Heart left ventricle (tissue), 16 donors: ENCODE measurements around the gene RAP1GAP. TPM values are rescaled to one million over a fixed set of nuclear protein-coding genes. Genes with fewer than 3 reads are reported as not detected.

Source experiments
- ATAC-seq, 4 donors: fragments of 200-7000 bp; cut with Tn5 transposase; one replicate each; pipeline ENCODE4 v1.9.1; 2020 to 2022; ENCODE audit warnings: moderate library complexity in 4 of 4, mild to moderate bottlenecking in 3 of 4, moderate number of reproducible peaks in 1 of 4
- DNase-seq, 5 donors: peaks; one replicate each; pipeline ENCODE4 v3.0.0-alpha.2; 2020
- H3K27ac ChIP-seq, 12 donors: fragments of 200-600 bp; sonication (generic) in 4 of 12; one replicate each; pipeline versions ENCODE4 v1.5.0 to v1.8.0; 2016 to 2022; ENCODE audit warnings: mild to moderate bottlenecking in 2 of 12
- H3K27me3 ChIP-seq, 9 donors: fragments of 200-600 bp; sonication (generic) in 2 of 9; one replicate each; pipeline versions ENCODE4 v1.5.1 to v1.8.0; 2016 to 2022; ENCODE audit warnings: mild to moderate bottlenecking in 3 of 9
- H3K36me3 ChIP-seq, 9 donors: fragments of 200-600 bp; sonication (generic) in 2 of 9; one replicate each; pipeline versions ENCODE4 v1.5.0 to v1.8.0; 2018 to 2022; ENCODE audit warnings: mild to moderate bottlenecking in 2 of 9
- H3K4me1 ChIP-seq, 12 donors: fragments of 200-600 bp; sonication (generic) in 4 of 12; one replicate each; pipeline versions ENCODE4 v1.5.0 to v1.8.0; 2016 to 2022; ENCODE audit warnings: mild to moderate bottlenecking in 3 of 12
- H3K4me3 ChIP-seq, 12 donors: fragments of 200-600 bp; sonication (generic) in 4 of 12; one replicate each; pipeline versions ENCODE4 v1.5.0 to v1.8.0; 2017 to 2022; ENCODE audit warnings: mild to moderate bottlenecking in 9 of 12, moderate library complexity in 4 of 12
- H3K9me3 ChIP-seq, 12 donors: fragments of 200-600 bp; sonication (generic) in 4 of 12; one replicate each; pipeline versions ENCODE4 v1.5.0 to v1.8.0; 2016 to 2022; ENCODE audit warnings: mild to moderate bottlenecking in 1 of 12
- POLR2A ChIP-seq, 2 donors: fragments of 450-650 bp; IDR thresholded peaks; one replicate each; pipeline ENCODE4 v1.6.1; 2017; ENCODE audit warnings: antibody characterized with exemption in 2 of 2, mild to moderate bottlenecking in 2 of 2, moderate library complexity in 2 of 2
- WGBS, 4 donors: extraction: QIAGEN DNeasy Blood & Tissue Kit in 2 of 4; methylation state at CpG; one replicate each; pipeline versions ENCODE4 v1.1.5 to v1.1.7; 2013 to 2018; 5-methylcytosine and 5-hydroxymethylcytosine counted together
- intact Hi-C, 10 donors: fragments of 100-400 bp; cut with DNase I; formaldehyde crosslinking; loops; one replicate each; pipeline versions ENCODE4 v1.11.1 to v1.14.2; 2022
- polyA plus RNA-seq, 2 donors: library from polyadenylated mRNA; stranded (reverse); fragments of 200-250 nt; gene quantifications; one replicate each; pipeline ENCODE4 v1.2.3, GENCODE V29; 2013
- total RNA-seq, 9 donors: library from RNA; depleted of rRNA in 2 of 9; stranded (reverse); fragments of >200 nt in 2 of 9; fragmentation: NEBNext Ultra II Directional in 3 of 9; extraction: Animal tissue kit (Norgen Biotek cat#: 25700) in 3 of 9; gene quantifications; one replicate each; pipeline versions ENCODE4 v1.1.0 to v1.2.4, GENCODE V29; 2016 to 2023
- TF ChIP-seq, protein P1 (sequence below), 12 donors: fragments of 200-600 bp; sonication (generic) in 4 of 12; IDR thresholded peaks; one replicate each; pipeline versions ENCODE4 v1.5.0 to v1.8.0; 2018 to 2022; ENCODE audit warnings: antibody characterized with exemption in 12 of 12, mild to moderate bottlenecking in 5 of 12
- donor health status: ischemic (EF 13 %, LVEDD 7.1; RV severe dilation, severe dysfunction).
- donor health status: healthy with polysubstance abuse.
- donor health status: DM: no; HTN: yes; CAD: no.
- donor health status: DM: no; HTN: no; CAD: no.
- donor health status: ischemic (EF 25% LVEDD 6.9; RV normal size, moderate dysfunction).
- donor health status: ischemic (EF 25% LVEDD 5.7; RV mildly dilated, moderate dysfunction).
- donor health status: healthy.
- donor health status: DM: yes; HTN: yes; CAD: no.
- donor health status: ischemic (EF 35%, LVEDD 5.7; RV mildly dilated, moderate dysfunction).
- donor health status: nonischemic (EF 11% LVEDD 7.7; RV severe dilation, severe dysfunction).
- donor health status: DM: yes; HTN: yes; CAD: no.
- donor health status: PGD.
- donor health status: ischemic (EF 29% LVEDD 5.4; RV normal size, mild dysfunction).
- donor health status: nonischemic (EF 23%, LVEDD 6.1; RV moderate dilation, normal function).

The RAP1GAP gene
- total and polyA plus RNA-seq, 11 donors, result 0.75 to 8.0 (median 3.8) TPM

DNA sequence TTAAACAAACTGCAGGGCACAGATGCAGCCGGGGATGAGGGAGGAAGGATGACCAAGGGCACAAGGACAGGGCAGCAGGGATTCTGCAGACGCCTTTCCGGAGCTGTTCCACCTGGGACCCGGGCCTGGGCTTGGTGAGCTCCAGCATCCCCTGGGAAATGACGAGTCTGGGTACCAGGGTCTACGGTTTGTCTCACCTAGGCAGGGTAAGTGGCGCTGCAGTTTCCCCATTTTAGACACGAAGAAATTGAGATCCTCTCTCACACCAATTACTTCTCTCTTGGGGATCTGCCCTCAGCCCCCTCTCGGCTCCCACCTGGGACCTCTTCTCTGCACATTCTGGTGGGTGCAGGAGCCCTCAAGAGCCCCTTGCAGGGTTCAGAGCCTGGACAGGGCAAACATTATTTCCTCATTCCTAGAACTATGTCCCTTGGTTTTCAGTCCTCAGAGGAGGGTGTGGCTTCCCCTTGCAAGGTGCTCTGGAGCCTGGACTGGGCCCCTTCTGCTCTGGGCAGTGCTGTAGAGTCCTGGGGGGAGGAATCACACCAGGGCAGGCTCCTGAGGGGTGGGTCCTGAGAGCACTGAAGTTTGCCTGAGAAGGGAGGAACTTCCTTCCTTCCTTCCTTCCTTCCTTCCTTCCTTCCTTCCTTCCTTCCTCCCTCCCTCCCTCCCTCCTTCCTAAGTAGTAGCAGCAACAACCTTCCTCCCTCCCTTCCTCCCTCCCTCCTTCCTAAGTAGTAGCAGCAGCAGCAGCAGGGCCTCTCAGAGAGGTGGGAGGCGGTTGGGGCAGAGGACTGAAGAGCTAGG, 16.0 kb downstream of the RAP1GAP start:
- Histone ChIP-seq H3K27ac (no peak overlapping the region), H3K36me3 (no peaks in the 10 kb centered on the region), H3K4me3 (no peak overlapping the region), H3K4me1 (peaks cover 0 to 15% (median 7%) of the 10 kb centered on the region in 12 donors), H3K27me3 (peaks cover 0 to 22% (median 0%) of the 10 kb centered on the region in 9 donors), H3K9me3 (no peaks in the 10 kb centered on the region)
- intact Hi-C loops, result loop anchor here in 7 of 10 donors (5.0 to 10.0 kb wide), 6 partner anchors 118 to 418 kb away; partner anchors contain the start of gene ALPL (in 1 of the 7)
- 65 to 79% (median 73%) methylated on average over 8 to 10 of the region's 10 CpGs for WGBS, 4 donors
- DNase-seq, result peak in 1 of 5 donors; percentile 25
- no peak for ATAC-seq
- TF ChIP-seq POLR2A (IDR thresholded peaks at IDR 0.05), result no peak
- TF ChIP-seq, protein P1, sequence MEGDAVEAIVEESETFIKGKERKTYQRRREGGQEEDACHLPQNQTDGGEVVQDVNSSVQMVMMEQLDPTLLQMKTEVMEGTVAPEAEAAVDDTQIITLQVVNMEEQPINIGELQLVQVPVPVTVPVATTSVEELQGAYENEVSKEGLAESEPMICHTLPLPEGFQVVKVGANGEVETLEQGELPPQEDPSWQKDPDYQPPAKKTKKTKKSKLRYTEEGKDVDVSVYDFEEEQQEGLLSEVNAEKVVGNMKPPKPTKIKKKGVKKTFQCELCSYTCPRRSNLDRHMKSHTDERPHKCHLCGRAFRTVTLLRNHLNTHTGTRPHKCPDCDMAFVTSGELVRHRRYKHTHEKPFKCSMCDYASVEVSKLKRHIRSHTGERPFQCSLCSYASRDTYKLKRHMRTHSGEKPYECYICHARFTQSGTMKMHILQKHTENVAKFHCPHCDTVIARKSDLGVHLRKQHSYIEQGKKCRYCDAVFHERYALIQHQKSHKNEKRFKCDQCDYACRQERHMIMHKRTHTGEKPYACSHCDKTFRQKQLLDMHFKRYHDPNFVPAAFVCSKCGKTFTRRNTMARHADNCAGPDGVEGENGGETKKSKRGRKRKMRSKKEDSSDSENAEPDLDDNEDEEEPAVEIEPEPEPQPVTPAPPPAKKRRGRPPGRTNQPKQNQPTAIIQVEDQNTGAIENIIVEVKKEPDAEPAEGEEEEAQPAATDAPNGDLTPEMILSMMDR (IDR thresholded peaks at IDR 0.05), result no peak

DNA sequence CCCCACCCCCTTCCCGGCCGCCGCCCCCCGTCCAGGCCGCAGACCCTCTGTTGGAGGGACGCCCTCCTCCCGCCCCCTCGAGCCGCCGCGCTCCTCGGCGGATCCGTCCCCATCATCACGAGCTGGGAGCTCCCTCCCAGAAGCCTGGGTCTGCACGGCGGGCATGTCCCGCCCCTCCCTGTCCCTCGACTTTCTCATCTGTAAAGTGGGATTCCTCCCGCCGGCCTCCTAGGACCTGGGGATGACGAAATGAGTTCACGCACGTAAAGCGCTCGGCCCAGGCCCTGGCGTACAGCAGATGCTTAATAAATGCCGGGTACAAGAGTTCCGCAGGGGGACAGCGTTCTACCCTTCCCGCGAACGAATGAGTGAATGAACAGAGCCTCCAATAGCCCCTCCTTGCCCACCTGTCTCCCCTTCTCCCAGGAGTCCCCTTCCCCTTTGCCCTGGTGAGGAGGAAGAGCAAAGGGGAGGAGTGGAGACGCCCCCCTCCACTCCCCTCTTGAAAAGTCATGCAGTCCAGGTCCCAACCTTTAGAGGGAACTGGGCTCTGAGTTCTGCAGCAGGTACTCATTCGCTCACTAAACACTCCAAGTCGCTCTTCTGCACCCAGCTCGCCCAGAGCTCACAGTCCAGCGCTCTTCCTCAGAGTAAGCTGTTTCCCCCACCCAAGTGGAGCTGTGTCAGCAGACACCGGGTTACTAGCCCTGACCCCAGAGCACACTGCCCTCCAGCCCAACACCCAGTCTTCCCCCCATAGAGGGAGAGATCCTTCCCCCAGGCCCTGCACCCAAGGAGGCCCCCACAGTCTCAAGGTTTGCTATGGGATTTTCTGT, 16.8 kb downstream of the RAP1GAP start:
- ATAC-seq (no peak), DNase-seq (peak in 1 of 5 donors; percentile 65)
- 17 to 54% (median 29%) methylated on average over 15 to 39 of the region's 39 CpGs for WGBS, 4 donors

DNA sequence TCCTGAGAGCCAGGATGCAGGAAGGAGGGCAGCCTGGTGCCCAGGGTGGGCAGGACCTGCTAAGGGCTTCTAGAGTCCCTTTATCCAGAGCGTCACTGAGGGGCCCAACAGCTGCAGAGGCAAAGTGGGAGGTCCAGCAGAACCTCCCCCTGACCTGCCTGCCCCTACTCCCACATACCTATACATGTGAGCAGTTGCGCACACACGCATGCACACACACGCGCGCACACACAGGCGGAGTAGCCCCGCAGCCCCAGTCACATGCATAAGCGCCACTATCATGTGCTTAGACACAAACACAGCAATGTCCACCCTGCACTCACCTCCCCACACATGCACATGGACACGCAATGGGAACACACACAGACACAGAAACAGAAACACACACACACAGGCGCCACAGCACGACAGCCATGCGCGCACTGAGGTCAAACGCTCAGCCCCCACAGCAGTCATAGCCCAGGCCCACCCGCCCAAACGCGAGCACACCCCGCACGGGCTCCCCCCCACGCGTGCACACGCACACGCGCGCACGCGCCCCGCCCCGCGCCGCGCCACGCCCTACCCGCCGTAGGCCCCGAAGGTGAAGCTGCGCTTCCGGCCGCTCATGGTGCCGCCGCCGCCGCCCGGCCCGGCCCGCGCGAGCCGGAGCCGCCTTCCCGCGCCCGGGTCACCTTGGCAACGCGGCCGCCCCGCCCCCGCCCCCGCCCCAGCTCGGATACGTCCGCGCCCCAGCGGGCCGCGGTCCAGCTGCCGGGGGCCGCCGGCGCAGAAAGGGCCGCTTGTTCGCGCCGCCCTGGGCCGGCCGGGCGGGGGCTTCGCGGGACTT, 17.7 kb downstream of the RAP1GAP start:
- 5 to 45% (median 25%) methylated on average over 9 to 80 of the region's 80 CpGs for WGBS, 4 donors
- intact Hi-C loops, result loop anchor here in 7 of 10 donors (5.0 to 10.0 kb wide), 6 partner anchors 117 to 417 kb away; partner anchors contain the start of gene ALPL (in 1 of the 7)

More for the DNA sequence above, 16.8 kb downstream of the RAP1GAP start:
- TF ChIP-seq, protein P1 (IDR thresholded peaks at IDR 0.05), result no peak
- TF ChIP-seq POLR2A (IDR thresholded peaks at IDR 0.05), result no peak
- H3K27ac ChIP-seq, result no peak overlapping the region
- peaks cover 0 to 22% (median 2%) of the 10 kb centered on the region in 9 donors for H3K27me3 ChIP-seq
- intact Hi-C loops, result loop anchor here in 7 of 10 donors (5.0 to 10.0 kb wide), 6 partner anchors 118 to 418 kb away; partner anchors contain the start of gene ALPL (in 1 of the 7)
- H3K36me3 ChIP-seq, result no peaks in the 10 kb centered on the region
- H3K4me1 ChIP-seq, result peaks cover 0 to 15% (median 7%) of the 10 kb centered on the region in 12 donors
- H3K4me3 ChIP-seq, result peak overlapping the region in 8 of 12 donors; percentile 21 to 58 (median 47)
- no peaks in the 10 kb centered on the region for H3K9me3 ChIP-seq

More for the DNA sequence above, 17.7 kb downstream of the RAP1GAP start:
- H3K36me3 ChIP-seq, result no peaks in the 10 kb centered on the region
- H3K27ac ChIP-seq, result no peak overlapping the region
- peaks cover 0 to 22% (median 2%) of the 10 kb centered on the region in 9 donors for H3K27me3 ChIP-seq
- peak in 2 of 5 donors; percentile 39 to 60 for DNase-seq
- H3K9me3 ChIP-seq, result no peaks in the 10 kb centered on the region
- H3K4me1 ChIP-seq, result peaks cover 0 to 15% (median 7%) of the 10 kb centered on the region in 12 donors
- peak in 2 of 4 donors; percentile 57 for ATAC-seq
- TF ChIP-seq, protein P1 (IDR thresholded peaks at IDR 0.05), result no peak
- TF ChIP-seq POLR2A (IDR thresholded peaks at IDR 0.05), result no peak
- H3K4me3 ChIP-seq, result peak overlapping the region in 11 of 12 donors; percentile 16 to 58 (median 51)
